Fibroblast of villous mesenchyme (primary cell): ENCODE measurements around the gene TANK. TPM values are rescaled to one million over a fixed set of nuclear protein-coding genes. Genes with fewer than 3 reads are reported as not detected.
"Not testable (repeated sequence)": the region's sequence is repeated elsewhere in the genome, so short reads cannot be mapped to it uniquely, and the experiment has no call there.

Source experiments
- DNase-seq: peaks from one replicate; pipeline ENCODE4 v3.0.0-alpha.2; 2010; ENCODE audit warnings: low read depth
- H3K4me3 ChIP-seq: 2 replicates; pipeline ENCODE4 v1.5.1; 2011; ENCODE audit warnings: low read depth, mild to moderate bottlenecking, low read length
- total RNA-seq: library from RNA; depleted of rRNA; stranded (reverse); fragments of >200 nt; gene quantifications from 2 replicates; pipeline ENCODE4 v1.2.3, GENCODE V29; 2012
- TF ChIP-seq, protein P1 (sequence below): IDR thresholded peaks from 2 replicates; pipeline ENCODE4 v1.5.1; 2012; ENCODE audit warnings: low read depth, mild to moderate bottlenecking, low read length; ENCODE audit not compliant: insufficient read depth

TANK gene
- total RNA-seq, 1 donor = 100 TPM

DNA sequence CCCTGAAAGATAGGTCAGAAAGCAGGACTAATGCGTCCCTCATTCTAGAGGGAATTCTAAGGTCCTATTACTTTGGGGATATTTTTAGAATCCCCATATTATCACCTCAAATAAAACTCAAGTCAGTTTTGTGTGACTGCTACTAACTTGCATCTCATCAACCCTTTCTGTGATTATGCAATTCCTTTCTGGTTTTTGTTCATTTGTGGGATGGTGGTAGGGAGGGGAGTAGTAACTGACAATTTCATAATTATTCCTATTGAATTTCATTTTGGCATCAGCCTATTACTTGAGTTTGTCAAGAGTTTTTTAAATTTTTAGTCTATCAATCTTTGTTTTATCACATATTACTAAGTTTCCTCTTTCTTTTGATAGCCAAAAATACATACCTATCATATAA is 28.4 kb upstream of the TANK start:
- no peak overlapping the region for H3K4me3 ChIP-seq
- no peak for DNase-seq
- TF ChIP-seq, protein P1, sequence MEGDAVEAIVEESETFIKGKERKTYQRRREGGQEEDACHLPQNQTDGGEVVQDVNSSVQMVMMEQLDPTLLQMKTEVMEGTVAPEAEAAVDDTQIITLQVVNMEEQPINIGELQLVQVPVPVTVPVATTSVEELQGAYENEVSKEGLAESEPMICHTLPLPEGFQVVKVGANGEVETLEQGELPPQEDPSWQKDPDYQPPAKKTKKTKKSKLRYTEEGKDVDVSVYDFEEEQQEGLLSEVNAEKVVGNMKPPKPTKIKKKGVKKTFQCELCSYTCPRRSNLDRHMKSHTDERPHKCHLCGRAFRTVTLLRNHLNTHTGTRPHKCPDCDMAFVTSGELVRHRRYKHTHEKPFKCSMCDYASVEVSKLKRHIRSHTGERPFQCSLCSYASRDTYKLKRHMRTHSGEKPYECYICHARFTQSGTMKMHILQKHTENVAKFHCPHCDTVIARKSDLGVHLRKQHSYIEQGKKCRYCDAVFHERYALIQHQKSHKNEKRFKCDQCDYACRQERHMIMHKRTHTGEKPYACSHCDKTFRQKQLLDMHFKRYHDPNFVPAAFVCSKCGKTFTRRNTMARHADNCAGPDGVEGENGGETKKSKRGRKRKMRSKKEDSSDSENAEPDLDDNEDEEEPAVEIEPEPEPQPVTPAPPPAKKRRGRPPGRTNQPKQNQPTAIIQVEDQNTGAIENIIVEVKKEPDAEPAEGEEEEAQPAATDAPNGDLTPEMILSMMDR = no peak

DNA sequence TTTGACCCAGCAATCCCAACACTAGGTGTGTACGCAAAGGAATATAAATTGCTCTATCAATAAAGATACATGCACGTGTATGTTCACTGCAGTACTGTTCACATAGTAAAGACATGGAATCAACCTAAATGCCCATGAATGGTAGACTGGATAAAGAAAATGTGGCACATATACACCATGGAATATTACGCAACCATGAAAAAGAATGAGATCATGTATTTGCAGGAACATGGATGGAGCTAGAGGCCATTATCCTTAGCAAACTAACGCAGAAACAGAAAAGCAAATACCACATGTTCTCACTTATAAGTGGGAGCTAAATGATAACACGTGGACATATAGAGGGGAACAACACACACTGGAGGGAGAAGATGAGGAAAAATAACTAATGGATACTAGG is 27.8 kb upstream of the TANK start:
- not testable (repeated sequence) for DNase-seq, H3K4me3 ChIP-seq

- no peak for DNase-seq
- no peak overlapping the region for H3K4me3 ChIP-seq
- TF ChIP-seq, protein P1 = no peak
Measured at GRCh38 chr2:161133366-161133765, 26.9 kb upstream of the TANK start.

DNA sequence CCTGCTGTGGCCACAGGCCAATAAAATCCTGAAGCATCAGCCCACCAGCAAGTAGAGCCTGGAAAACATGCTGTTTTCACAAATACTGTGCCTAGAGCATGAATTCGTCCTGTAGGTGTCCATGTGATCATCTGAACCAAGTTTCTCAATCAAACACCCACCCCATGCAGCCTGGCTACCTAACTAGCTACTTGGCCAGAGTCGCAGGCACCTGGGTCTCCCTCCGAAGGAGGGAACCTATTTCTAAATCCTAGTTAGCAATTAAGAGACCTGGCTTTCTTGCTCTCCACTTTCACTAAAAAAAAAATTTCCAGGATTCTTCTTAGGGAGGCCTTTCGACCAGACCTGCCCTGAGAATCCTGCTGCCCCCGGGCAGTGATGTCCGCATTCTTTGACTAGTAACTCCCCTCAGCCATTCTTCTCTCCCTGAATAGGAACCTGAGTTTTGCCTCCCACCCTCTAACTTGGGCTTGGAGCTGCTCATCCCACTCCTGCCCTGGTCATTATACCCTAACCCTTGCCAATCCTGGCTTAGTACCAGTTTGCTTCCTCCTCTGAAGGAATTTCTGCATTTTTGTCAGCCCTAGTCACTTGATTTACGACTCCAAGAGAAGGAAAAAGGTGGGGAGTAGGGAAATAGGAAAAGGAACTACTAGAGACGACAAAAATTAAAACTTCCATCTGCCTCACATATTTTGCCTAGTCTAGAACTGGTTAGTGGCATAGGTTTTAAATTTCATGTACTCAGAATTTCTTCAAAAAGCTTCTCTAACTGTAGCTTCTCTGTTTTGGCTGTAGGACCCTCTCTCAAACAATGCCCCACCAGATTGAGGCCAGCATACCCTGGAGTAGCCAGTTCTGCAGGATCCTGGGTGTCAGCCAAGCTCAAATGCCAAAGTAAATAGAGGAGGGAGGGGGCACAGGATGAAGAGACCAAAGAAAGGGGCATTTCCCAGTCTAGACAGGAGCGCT is 25.4 kb upstream of the TANK start:
- DNase-seq = no peak
- TF ChIP-seq, protein P1 = no peak
- H3K4me3 ChIP-seq = no peak overlapping the region

GRCh38 chr2:161135951-161136593 is 24.2 kb upstream of the TANK start:
- no peak overlapping the region for H3K4me3 ChIP-seq
- DNase-seq = peak; percentile 39
- TF ChIP-seq, protein P1 = no peak

- peak overlapping the region; percentile 42 for H3K4me3 ChIP-seq
- TF ChIP-seq, protein P1 = no peak
- DNase-seq = peak; percentile 89
Measured at GRCh38 chr2:161136696-161137324, 23.4 kb upstream of the TANK start.

- DNase-seq = no peak
- TF ChIP-seq, protein P1 = no peak
- H3K4me3 ChIP-seq = peak overlapping the region; percentile 31
Measured at GRCh38 chr2:161138429-161138828, 21.8 kb upstream of the TANK start.
